Astrocyte (in vitro differentiated cells and primary cell): ENCODE measurements around the gene RAP1A. TPM values are rescaled to one million over a fixed set of nuclear protein-coding genes. Genes with fewer than 3 reads are reported as not detected.

Source experiments
- DNase-seq: peaks from one replicate; pipeline ENCODE4 v3.0.0-alpha.2; 2010; ENCODE audit warnings: low read depth
- FAIRE-seq: peaks from 2 replicates; lab custom pipeline; 2011; peaks lifted over from hg19 to GRCh38; lab: Jason Lieb, UNC
- H2AFZ ChIP-seq: 2 replicates; pipeline ENCODE4 v1.6.0; 2012; ENCODE audit warnings: low read depth, low read length, inconsistent platforms
- H3K27ac ChIP-seq: 2 replicates; pipeline ENCODE4 v1.5.1; 2011; ENCODE audit warnings: low read depth, low read length, inconsistent platforms
- H3K27me3 ChIP-seq: 2 replicates; pipeline ENCODE4 v1.6.0; 2011; ENCODE audit warnings: low read length, inconsistent platforms; ENCODE audit not compliant: insufficient read depth
- H3K36me3 ChIP-seq: 2 replicates; pipeline ENCODE4 v1.5.1; 2011; ENCODE audit warnings: low read length, inconsistent platforms; ENCODE audit not compliant: insufficient read depth
- H3K4me1 ChIP-seq: 2 replicates; pipeline ENCODE4 v1.5.1; 2011; ENCODE audit warnings: low read length, inconsistent platforms; ENCODE audit not compliant: insufficient read depth
- H3K4me2 ChIP-seq: 2 replicates; pipeline ENCODE4 v1.6.0; 2012; ENCODE audit warnings: low read length, inconsistent platforms
- H3K4me3 ChIP-seq: 2 replicates; pipeline ENCODE4 v1.5.1; 2011; ENCODE audit warnings: low read depth, mild to moderate bottlenecking, low read length, inconsistent platforms; ENCODE audit not compliant: insufficient read depth
- H3K79me2 ChIP-seq: 2 replicates; pipeline ENCODE4 v1.6.0; 2012; ENCODE audit warnings: mild to moderate bottlenecking, low read length, inconsistent platforms; ENCODE audit not compliant: insufficient read depth
- H3K9ac ChIP-seq: 2 replicates; pipeline ENCODE4 v1.6.0; 2012; ENCODE audit warnings: mild to moderate bottlenecking, low read length, inconsistent platforms
- H3K9me3 ChIP-seq: 2 replicates; pipeline ENCODE4 v1.5.1; 2012; ENCODE audit warnings: low read depth, mild to moderate bottlenecking, low read length, inconsistent platforms; ENCODE audit not compliant: insufficient read depth
- H4K20me1 ChIP-seq: 2 replicates; pipeline ENCODE4 v1.6.0; 2012; ENCODE audit warnings: low read length, inconsistent platforms; ENCODE audit not compliant: insufficient read depth
- H3K27ac Mint-ChIP-seq: one replicate; pipeline ENCODE4 v1.8.0; 2021; ENCODE audit warnings: mild to moderate bottlenecking, mixed read lengths; ENCODE audit not compliant: unreplicated experiment
- H3K27me3 Mint-ChIP-seq: one replicate; pipeline ENCODE4 v1.8.0; 2021; ENCODE audit warnings: low read depth, mixed read lengths; ENCODE audit not compliant: unreplicated experiment
- H3K36me3 Mint-ChIP-seq: one replicate; pipeline ENCODE4 v1.8.0; 2021; ENCODE audit warnings: low read depth, mixed read lengths; ENCODE audit not compliant: unreplicated experiment
- H3K4me1 Mint-ChIP-seq: one replicate; pipeline ENCODE4 v1.8.0; 2021; ENCODE audit warnings: low read depth, mixed read lengths; ENCODE audit not compliant: unreplicated experiment
- H3K4me3 Mint-ChIP-seq: one replicate; pipeline ENCODE4 v1.8.0; 2021; ENCODE audit warnings: mild to moderate bottlenecking, moderate library complexity, mixed read lengths; ENCODE audit not compliant: unreplicated experiment
- H3K9me3 Mint-ChIP-seq: one replicate; pipeline ENCODE4 v1.8.0; 2021; ENCODE audit warnings: mild to moderate bottlenecking, mixed read lengths; ENCODE audit not compliant: unreplicated experiment
- EZH2 ChIP-seq: IDR thresholded peaks from 2 replicates; pipeline ENCODE4 v1.6.1; 2012; ENCODE audit warnings: mild to moderate bottlenecking, low read length, inconsistent platforms; ENCODE audit not compliant: insufficient read depth
- total RNA-seq: library from RNA; stranded (reverse); gene quantifications from 2 replicates; pipeline ENCODE4 v1.2.1, GENCODE V29; 2021
- TF ChIP-seq, protein P1 (sequence below): IDR thresholded peaks from 2 replicates; pipeline ENCODE4 v1.5.1; 2011; ENCODE audit warnings: low read depth, mild to moderate bottlenecking, inconsistent platforms, low read length, moderate library complexity; ENCODE audit not compliant: insufficient read depth

RAP1A gene
- total RNA-seq, 1 donor from 2014 or later, result 66.6 TPM

GRCh38 chr1:111600886-111601386 is 18.7 kb upstream of the RAP1A start:
- Histone ChIP-seq H3K36me3 (no peaks in the 10 kb centered on the region), H3K79me2 (no peaks in the 10 kb centered on the region), H2AFZ (no peak overlapping the region), H4K20me1 (no peaks in the 10 kb centered on the region), H3K9ac (no peak overlapping the region), H3K9me3 (no peaks in the 10 kb centered on the region), H3K4me3 (no peak overlapping the region), H3K27me3 (no peaks in the 10 kb centered on the region), H3K4me2 (no peak overlapping the region), H3K4me1 (peaks cover 14% of the 10 kb centered on the region), H3K27ac (no peak overlapping the region)
- no peak overlapping the region for H3K27ac Mint-ChIP-seq
- H3K4me3 Mint-ChIP-seq, result no peak overlapping the region
- peaks cover 28% of the 10 kb centered on the region for H3K4me1 Mint-ChIP-seq
- peaks cover 2% of the 10 kb centered on the region for H3K36me3 Mint-ChIP-seq
- H3K27me3 Mint-ChIP-seq, result no peaks in the 10 kb centered on the region
- DNase-seq (no peak), FAIRE-seq (no peak)
- TF ChIP-seq, protein P1, sequence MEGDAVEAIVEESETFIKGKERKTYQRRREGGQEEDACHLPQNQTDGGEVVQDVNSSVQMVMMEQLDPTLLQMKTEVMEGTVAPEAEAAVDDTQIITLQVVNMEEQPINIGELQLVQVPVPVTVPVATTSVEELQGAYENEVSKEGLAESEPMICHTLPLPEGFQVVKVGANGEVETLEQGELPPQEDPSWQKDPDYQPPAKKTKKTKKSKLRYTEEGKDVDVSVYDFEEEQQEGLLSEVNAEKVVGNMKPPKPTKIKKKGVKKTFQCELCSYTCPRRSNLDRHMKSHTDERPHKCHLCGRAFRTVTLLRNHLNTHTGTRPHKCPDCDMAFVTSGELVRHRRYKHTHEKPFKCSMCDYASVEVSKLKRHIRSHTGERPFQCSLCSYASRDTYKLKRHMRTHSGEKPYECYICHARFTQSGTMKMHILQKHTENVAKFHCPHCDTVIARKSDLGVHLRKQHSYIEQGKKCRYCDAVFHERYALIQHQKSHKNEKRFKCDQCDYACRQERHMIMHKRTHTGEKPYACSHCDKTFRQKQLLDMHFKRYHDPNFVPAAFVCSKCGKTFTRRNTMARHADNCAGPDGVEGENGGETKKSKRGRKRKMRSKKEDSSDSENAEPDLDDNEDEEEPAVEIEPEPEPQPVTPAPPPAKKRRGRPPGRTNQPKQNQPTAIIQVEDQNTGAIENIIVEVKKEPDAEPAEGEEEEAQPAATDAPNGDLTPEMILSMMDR, result no peak
- TF ChIP-seq EZH2, result no peak
- peaks cover 2% of the 10 kb centered on the region for H3K9me3 Mint-ChIP-seq

DNA sequence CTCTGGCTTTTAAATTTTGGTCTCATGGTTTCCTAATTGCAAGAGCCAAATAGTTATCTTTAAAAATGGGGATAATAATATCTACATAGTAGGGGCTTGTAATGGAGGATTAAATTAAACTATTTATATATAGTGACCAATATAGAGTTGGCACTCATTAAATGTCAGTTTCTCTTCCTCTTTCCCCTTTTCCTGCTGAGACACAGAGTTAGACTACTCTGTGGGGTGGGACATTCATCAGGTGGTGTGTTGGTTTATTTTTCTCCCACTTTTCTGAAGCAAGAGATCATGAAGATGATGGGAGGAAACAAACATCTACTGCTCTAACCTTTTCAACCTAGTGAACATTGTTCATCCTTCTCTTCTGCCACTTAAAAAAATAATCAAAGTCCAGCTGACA is 17.3 kb upstream of the RAP1A start:
- peaks cover 2% of the 10 kb centered on the region for H3K36me3 Mint-ChIP-seq
- Histone ChIP-seq H3K4me3 (no peak overlapping the region), H3K27ac (no peak overlapping the region), H2AFZ (no peak overlapping the region), H3K27me3 (no peaks in the 10 kb centered on the region), H3K36me3 (no peaks in the 10 kb centered on the region), H3K9ac (no peak overlapping the region), H3K4me1 (peaks cover 14% of the 10 kb centered on the region), H4K20me1 (no peaks in the 10 kb centered on the region), H3K9me3 (no peaks in the 10 kb centered on the region), H3K79me2 (no peaks in the 10 kb centered on the region), H3K4me2 (no peak overlapping the region)
- H3K9me3 Mint-ChIP-seq, result peaks cover 2% of the 10 kb centered on the region
- no peak overlapping the region for H3K4me3 Mint-ChIP-seq
- H3K4me1 Mint-ChIP-seq, result peaks cover 27% of the 10 kb centered on the region
- TF ChIP-seq, protein P1, result no peak
- TF ChIP-seq EZH2, result no peak
- DNase-seq, result no peak
- no peak for FAIRE-seq
- H3K27me3 Mint-ChIP-seq, result no peaks in the 10 kb centered on the region
- no peak overlapping the region for H3K27ac Mint-ChIP-seq

GRCh38 chr1:111602974-111603373 is 16.6 kb upstream of the RAP1A start:
- Histone ChIP-seq H3K4me3 (no peak overlapping the region), H3K27ac (no peak overlapping the region), H3K36me3 (no peaks in the 10 kb centered on the region), H3K4me2 (no peak overlapping the region), H3K79me2 (no peaks in the 10 kb centered on the region), H3K9ac (no peak overlapping the region), H2AFZ (no peak overlapping the region), H3K9me3 (no peaks in the 10 kb centered on the region), H3K27me3 (no peaks in the 10 kb centered on the region), H4K20me1 (no peaks in the 10 kb centered on the region), H3K4me1 (peaks cover 14% of the 10 kb centered on the region)
- no peak overlapping the region for H3K27ac Mint-ChIP-seq
- no peak overlapping the region for H3K4me3 Mint-ChIP-seq
- FAIRE-seq (no peak), DNase-seq (no peak)
- no peak for TF ChIP-seq EZH2
- TF ChIP-seq, protein P1, result no peak
- H3K27me3 Mint-ChIP-seq, result no peaks in the 10 kb centered on the region
- H3K4me1 Mint-ChIP-seq, result peaks cover 24% of the 10 kb centered on the region
- H3K36me3 Mint-ChIP-seq, result peaks cover 2% of the 10 kb centered on the region
- H3K9me3 Mint-ChIP-seq, result peaks cover 2% of the 10 kb centered on the region
